Stromal cell of bone marrow (primary cell): ENCODE measurements around the gene ACSM6.

Source experiments
- DNase-seq: peaks from one replicate; pipeline ENCODE4 v3.0.0-alpha.2; 2012; ENCODE audit warnings: low read depth

The ACSM6 gene

DNA sequence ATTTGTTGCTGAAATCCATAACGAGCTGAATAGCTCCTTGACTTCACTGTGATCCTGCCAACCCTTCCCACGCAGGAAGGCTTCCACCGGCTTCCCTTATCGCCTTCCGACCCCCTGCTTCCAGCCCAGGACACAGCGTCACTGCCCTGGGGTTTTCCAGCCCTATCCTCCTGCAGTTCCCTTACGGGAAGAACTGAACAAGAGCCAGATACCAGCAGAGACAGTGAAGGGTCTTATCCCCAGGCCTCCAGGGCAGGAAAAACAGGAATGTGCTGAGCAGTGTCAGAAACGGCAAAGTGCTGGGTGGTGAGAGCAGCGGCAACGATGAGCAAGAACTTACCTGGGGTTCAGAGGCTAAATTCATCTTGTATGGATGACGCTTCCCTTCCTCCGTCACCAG is 74.4 kb downstream of the ACSM6 start:
- DNase-seq = no peak

DNA sequence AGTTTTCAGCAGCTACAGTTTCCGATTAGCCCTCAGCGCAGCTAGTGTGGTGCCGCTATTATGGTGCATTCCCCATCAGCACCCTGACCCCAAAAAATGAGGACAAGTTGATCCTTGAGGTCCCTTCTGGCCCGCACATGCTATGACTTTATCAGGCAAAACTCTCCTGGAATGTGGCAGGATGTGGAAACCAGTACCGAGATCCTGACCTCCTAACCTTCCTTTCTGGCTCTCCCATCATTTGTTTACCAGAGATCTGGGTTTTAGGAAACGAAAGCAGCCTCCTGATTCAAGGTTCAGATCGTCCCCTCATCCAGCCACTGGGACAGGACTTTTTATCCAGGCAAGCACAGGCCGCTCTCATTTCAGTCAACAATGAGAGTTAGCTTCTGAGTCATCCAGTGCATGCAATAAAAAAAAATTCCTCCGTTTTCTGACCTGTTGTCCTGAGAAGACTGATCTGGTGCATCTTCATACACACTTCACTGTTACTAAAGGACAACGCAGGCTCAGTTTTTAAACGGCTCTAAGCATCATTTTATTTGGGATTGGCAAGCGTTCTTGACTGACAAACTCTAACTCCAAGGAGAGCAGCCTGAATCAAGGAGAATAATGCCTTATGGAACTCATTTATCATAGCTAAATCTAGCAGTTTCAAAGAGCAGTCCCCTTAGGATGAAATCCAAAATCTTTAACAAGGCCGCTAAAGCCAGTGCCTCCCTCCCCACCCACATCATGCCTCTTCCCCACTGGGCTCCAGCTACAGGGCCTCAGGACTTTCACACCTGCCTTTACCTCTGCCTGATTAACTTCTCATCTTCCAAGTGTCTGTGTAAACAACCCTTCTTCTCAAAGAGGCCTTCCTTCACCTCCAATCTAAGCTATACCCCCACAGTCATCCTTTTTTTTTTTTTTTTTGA is 79.6 kb downstream of the ACSM6 start:
- no peak for DNase-seq

DNA sequence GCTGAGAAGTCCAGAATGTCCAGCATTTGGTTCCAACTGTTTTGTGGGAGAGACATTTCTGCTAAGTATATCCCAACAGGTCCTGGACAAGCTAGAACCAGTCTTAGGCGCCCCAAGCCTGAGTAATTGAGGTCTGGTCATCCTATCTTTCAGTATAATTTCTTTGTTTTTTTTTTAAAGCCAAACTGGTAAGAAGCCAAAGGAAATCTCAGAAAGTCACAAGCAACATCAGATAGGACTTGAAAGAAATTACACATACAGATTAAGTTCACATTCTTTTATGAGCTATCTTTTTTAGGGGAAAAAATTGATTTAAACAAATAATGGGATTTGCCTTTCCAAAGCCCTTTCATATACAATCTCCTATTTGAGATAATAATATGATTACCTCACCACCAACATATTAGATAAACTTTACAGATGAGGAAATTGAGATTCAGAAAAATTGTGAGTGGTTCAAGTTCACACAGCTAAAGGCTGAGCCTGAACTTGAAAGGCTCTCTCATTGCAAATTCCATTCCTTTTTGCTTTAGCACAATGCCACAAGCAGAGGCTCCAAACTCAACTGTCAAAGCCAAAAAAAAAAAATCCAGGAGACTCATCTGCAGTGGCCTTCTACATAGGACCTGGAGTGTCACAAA is 81.8 kb downstream of the ACSM6 start:
- no peak for DNase-seq

DNA sequence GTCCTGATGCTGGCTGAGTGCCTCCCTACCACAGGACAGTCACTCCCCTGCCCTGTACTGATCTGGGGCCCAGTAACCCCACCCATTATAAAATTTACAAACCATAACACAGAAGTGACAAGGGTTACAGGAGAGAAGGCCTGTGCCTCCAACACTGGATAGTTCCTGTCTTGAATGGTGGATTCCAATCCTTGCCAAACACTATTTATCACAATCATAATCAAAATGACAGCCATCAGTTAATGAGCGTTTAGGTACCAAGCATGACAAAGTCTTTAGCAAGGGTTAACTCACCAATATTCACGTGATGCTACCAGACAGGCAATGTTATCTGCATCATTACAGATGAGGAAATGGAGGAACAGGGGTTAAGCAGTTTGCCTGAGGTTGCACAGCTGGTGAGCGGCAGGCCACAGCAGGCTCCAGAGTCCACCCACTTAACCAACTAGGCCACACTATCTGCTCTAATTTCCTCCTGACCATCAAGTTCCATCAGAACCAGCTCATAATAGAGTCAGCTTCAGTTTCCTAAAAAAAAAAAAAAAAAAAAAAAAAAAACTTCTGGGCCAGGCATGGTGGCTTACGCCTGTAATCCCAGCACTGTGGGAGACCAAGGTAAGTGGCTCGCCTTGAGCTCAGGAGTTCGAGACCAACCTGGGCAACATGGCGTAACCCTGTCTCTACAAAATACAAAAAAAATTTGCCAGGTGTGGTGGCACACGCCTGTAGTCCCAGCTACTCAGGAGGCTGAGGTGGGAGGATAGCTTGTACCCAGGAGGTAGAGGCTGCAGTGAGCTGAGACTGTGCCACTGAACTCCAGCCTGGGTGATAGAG is 82.5 kb downstream of the ACSM6 start:
- no peak for DNase-seq

DNA sequence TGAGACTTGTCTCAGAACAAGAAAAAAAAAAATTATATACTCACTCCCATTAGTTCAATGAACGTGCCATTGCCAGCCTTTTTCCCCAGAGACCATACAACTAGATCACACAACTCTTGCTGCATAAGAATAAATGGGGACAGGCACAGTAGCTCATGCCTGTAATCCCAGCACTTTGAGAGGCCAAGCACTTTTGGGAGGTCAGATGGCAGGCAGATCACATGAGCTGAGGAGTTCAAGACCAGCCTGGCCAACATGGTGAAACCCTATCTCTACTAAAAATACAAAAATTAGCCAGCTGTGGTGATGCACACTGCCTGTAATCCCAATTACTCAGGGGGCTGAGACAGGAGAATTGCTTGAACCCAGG is 83.1 kb downstream of the ACSM6 start:
- DNase-seq = no peak

DNA sequence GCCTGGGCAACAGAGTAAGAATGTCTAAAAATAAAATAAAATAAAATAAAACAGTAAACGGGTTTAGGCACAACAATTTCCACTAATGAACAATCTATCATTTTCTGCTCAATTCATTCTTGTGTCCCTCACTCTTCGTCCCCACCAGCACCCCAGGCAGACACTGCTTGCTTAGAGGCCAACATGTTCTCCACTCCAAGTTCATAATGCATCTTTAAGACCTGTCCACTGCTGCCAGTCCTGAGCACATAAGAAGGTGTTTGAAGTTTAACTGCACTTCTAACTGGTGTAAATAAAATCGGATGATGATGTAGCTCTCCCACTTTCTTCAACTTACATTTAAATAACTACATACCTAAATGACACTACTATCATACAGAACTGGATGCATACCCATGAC is 83.6 kb downstream of the ACSM6 start:
- no peak for DNase-seq
